ENCODE results near the gene SAMD5. TPM values are rescaled to one million over a fixed set of nuclear protein-coding genes. Genes with fewer than 3 reads are reported as not detected.

Gene SAMD5
- total and polyA plus RNA-seq, 2 of the 8 experiments (the other 6 are each of a cell fraction or from before 2014, with no cell fraction given), result 0.02 to 0.04 TPM

DNA sequence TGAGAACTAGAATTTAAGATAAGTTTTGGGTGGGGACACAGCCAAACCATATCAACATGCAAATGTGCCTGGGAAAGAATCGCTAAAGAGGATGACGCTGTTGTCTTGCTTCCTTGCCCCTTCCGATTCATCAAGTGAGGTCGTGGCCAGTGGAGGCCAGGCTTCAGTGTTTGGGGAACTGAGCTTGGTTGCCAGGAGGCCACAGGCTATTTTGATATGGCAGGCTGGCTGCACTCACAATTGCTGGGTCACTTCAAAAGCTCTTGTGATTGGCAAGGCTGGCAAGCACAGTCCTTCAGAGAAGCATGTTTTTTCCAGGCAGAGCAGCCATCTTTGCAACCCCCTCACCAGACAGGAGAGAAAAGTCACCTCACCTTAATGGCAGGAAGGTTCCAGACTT is 45.8 kb downstream of the SAMD5 start:
- no peak overlapping the region for H4K91ac ChIP-seq (replicated peaks; ENCODE audit: insufficient read length, low read length)
- FAIRE-seq (no peak), DNase-seq (ENCODE audit: low read depth in 1 of 2, low spot score in 2 of 2) (no peak)
- no peak overlapping the region for H3K18ac ChIP-seq (ENCODE audit: extremely low read depth, low read length)
- no peaks in the 10 kb centered on the region for H3K9me3 ChIP-seq (ENCODE audit: insufficient read depth in 2 of 2, low read depth in 1 of 2, low read length in 1 of 2)
- H3K27me3 ChIP-seq (replicated peaks in 1 of 4; ENCODE audit: control insufficient read depth in 3 of 4, extremely low read depth in 1 of 4, insufficient read depth in 3 of 4, low read length in 3 of 4), result no peaks in the 10 kb centered on the region
- H4K5ac ChIP-seq (ENCODE audit: insufficient read length, low read depth, low read length), result no peak overlapping the region
- no peak overlapping the region for H2BK5ac ChIP-seq (ENCODE audit: low read depth, low read length)
- H2BK20ac ChIP-seq (ENCODE audit: low read length), result no peak overlapping the region
- H3K79me1 ChIP-seq (ENCODE audit: low read depth, low read length), result no peaks in the 10 kb centered on the region
- no peak overlapping the region for H3K9ac ChIP-seq (replicated peaks in 1 of 4; ENCODE audit: extremely low read depth in 1 of 4, low read depth in 3 of 4, low read length in 3 of 4)
- H2AK5ac ChIP-seq (ENCODE audit: low read depth, low read length), result no peak overlapping the region
- peak overlapping the region; percentile 51; the same call in 1 of the 2 replicates for H2AFZ ChIP-seq (ENCODE audit: low read length)
- H4K8ac ChIP-seq (ENCODE audit: extremely low read depth, insufficient read depth, low read length), result no peak overlapping the region
- WGBS, 2 experiments (ENCODE audit: extremely low coverage in 1 of 2, insufficient coverage in 1 of 2, insufficient read length in 1 of 2, insufficient replicate concordance in 2 of 2, low coverage in 1 of 2, low lambda C conversion rate in 2 of 2, missing lambda C conversion rate in 1 of 2), result 75% methylated on average over 4 of the region's 4 CpGs; no CpG with 5 or more reads in 1 of the 2 experiments
- H3K4me1 ChIP-seq (replicated peaks in 1 of 4; ENCODE audit: control insufficient read depth in 3 of 4, insufficient read depth in 4 of 4, low read length in 3 of 4), result no peaks in the 10 kb centered on the region
- H3K4ac ChIP-seq (replicated peaks; ENCODE audit: insufficient read length, low read depth, low read length), result no peak overlapping the region
- ChIA-PET CTCF (ENCODE audit: partially characterized antibody) (no interaction called here), POLR2A (ENCODE audit: partially characterized antibody) (no interaction called here)
- H3K14ac ChIP-seq (ENCODE audit: insufficient read length), result no peak overlapping the region
- H3K23me2 ChIP-seq (ENCODE audit: low read depth, low read length), result no peaks in the 10 kb centered on the region
- no peak overlapping the region for H2BK12ac ChIP-seq (ENCODE audit: low read depth, low read length)
- H3K4me3 ChIP-seq (ENCODE audit: extremely low read depth in 1 of 4, insufficient read depth in 2 of 4, low read depth in 3 of 4, low read length in 4 of 4), result no peak overlapping the region
- no peak overlapping the region for H3K27ac ChIP-seq (ENCODE audit: low read depth, low read length)
- no peak overlapping the region for H3K23ac ChIP-seq (ENCODE audit: insufficient read length)
- no peak overlapping the region for H2BK120ac ChIP-seq (replicated peaks; ENCODE audit: low read depth, low read length)
- no peaks in the 10 kb centered on the region for H3K79me2 ChIP-seq (ENCODE audit: control insufficient read depth in 1 of 2, insufficient read depth in 2 of 2, low read length in 2 of 2)
- H3K4me2 ChIP-seq (ENCODE audit: insufficient read depth in 1 of 2, low read depth in 2 of 2, low read length in 2 of 2), result no peak overlapping the region
- no peak for TF ChIP-seq TAF7 (optimal IDR thresholded peaks at IDR 0.05; ENCODE audit: borderline replicate concordance, low read depth, low read length)
- no peak for TF ChIP-seq RFX5 (IDR thresholded peaks at IDR 0.05; ENCODE audit: borderline replicate concordance, low read depth, low read length)
- H2BK15ac ChIP-seq (ENCODE audit: low read length), result no peak overlapping the region
- no peaks in the 10 kb centered on the region for H3K36me3 ChIP-seq (ENCODE audit: control insufficient read depth in 2 of 4, insufficient read depth in 4 of 4, low read length in 3 of 4)
- H4K20me1 ChIP-seq (replicated peaks in 1 of 2; ENCODE audit: control insufficient read depth in 1 of 2, insufficient read depth in 2 of 2, low read length in 2 of 2), result no peaks in the 10 kb centered on the region
- no peak overlapping the region for H3K56ac ChIP-seq (replicated peaks; ENCODE audit: insufficient read length, low read depth, low read length)

Measured in H1 (cell line).